Measurements from ENCODE around the gene TCF3.

Gene TCF3

DNA sequence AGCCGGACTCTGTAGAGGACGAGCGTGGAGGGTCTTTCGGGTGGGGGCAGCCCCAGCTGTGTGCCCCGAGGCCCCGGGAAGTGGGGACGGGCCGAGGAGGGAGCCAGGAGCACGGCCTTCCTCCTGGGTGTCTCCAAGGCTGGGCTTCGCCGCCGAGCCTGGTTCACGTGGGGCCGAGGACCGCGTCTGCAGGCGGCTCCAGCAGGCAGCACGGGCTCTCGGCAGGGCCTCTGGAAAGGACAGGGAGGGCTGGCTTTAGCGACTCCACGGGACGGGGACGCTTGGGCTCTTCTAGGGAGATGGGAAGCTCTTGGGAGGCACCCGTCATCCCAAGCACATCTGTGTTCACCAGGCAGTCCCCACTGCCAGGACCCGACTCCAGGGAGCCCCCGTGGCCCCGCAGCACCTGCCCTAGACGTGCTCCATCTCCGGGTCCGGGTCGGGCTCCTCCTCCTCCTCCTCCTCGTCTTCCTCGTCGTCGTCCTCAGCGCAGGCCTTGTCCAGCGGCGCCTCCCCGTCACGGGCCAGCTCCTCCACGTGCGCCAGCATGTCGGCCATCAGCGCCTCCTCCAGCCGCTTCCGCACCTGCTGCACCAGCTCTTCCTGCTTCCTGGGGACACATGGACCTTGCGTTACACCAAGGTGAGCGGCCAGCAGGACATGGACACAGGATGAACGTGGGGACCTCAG is 74.3 kb downstream of the TCF3 start:
- no peak for DNase-seq

DNA sequence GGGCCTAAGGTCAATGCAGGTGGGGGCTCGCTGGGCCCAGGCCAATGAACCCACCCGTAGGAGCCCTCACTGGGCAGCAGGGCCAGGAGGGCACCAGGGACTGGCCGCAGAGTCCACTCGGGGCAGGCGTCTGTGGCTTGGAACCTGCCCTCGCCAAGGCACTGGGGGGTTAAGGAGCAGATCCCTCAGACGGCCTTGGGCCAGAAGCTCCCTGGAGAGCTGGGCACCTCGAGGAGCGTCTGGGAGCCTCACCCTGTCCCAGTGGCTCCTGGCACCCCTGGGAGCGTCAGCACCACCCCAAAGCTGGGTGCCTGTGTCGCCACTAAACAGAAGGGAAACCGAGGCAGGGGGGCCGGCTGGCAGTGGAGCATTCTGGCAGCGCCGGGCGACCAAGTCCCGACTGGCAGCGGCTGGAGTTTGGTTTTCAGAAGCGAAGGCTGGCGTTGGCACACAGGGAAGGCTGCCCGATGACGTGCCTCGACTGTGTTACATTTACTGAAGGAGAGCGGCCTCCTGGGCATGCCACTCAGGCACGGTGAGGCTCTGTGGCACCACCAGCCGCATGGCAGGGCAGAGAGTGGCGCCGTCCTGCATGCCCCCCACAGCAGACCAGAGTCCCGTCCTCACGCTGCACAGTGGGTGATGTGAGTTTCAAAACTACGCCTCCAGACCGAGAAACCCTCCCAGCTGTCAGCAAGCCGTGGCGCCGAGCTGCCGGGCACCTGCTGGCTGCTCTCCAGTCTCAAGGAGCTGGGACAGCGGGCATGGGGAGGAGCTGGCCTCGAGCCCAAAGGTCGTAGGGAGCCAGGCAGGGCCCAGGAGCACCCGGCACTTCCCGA is 75.1 kb downstream of the TCF3 start:
- DNase-seq, result no peak

DNA sequence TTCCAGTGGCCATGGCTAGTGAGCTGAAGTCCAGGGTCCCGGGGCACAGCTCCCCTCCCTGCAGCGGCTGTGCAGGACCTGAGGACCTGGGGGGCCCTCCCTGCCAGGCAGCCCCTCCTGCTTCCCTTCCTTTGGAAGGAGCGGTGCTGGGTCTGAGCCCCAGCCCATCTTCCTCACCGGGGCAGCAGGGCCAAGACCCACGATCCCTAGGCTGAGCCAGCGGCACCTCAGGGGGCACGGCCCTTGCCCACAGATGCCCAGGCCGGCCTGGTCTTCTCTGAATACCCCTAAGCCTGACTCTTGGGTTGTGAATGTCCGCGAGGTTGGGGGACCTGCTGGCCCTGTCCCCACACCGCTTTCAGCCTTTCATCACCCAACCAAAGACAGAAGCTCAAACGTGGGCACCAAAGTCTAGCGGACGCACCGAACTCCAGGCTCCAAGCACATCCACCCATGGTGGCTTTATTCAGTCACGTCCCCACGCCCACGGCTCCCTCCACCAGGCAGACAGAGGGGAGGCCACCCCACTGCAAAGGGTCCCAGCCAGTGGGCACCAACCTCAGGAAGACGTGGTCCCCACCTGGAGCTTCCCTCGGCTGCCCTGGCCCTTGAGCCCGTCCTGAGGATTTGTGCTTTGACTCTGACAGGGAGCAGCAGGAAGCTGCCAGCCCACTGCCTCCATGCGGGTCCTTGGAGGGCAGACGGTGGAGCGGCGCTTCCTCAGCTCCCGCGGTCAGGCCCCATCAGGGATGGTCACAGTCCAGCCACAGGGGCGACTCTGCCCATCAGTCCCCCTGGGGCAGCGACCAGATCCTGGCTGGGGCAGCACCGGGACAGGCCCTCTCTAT is 75.9 kb downstream of the TCF3 start:
- DNase-seq, result no peak

DNA sequence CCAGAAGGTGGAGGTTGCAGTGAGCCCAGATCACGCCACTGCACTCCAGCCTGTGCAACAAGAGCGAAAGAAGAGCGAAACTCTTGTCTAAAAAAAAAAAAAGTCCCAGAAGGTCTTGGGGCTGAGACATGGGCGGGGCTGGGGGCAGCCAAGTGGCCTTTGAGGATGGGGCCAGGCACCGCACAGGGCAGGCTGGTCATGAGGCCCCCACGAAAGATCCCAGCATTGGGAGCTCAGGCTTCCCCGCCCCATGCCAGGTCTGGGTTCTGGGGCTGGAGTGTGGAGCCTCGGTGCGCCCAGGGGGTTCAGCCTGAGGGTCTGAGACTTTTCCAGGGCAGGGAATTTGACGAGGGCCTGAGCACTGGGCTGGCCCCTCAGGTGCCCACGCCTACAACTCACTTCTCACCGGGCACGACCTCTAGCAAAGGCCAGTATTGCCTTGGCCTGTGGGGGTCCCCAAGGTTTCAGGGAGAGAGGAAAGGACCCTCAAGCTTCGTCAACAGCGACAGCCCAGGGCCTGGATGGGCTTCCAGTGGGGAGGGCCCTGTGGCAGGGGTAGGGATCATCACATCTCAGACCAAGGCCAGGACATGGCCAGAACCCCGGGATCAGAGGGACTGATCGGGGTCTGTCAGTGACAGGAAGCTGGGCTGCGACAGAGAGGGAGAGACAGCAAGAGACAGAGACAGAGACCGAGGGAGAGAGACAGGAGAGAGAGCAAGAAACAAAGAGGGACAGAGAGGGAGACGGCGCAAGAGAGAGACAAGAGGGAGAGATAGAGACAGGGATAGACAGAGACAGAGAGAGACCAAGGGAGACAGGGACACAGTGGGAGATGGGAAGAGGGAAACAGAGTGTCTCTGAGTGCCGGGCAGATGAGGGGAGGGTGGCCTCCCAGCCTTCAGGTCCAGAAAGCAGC is 76.8 kb downstream of the TCF3 start:
- DNase-seq, result no peak

DNA sequence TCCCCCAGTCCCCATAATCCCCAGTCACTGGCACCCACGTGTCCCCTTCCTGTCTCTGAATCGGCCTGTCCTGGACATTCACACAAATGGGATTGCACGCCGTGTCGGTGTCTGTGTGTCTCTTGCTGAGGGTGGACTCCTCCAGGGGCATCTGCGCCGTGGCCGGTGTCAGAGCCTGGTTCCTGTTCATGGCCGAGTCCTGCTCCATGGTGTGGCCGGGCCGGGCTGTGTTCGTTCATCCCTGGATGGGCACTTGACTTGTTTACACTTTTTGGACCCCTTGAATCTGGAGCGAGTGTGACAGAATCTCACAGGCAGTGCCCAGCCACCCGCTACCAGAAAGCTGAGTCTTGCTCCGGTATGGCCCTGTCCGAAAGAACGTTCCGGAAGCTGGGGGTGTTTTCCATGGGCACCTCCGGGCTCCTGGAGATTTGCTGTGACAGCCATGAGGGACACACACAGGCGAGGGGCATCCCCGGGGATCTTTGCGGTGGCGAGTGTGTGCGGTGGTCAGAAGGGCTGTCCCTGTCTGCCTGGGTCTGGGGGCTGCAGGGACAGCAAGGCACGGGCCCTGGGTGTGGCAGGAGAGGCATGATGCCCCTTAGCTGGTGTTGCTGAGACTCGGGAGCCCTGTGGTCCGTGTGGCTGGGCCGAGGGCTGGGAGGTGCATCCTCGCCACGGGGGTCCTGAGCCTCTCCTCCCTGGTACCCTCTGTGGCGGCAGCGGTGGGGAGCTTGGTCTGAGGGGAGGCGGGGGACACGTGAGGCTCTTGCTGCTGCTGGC is 77.9 kb downstream of the TCF3 start:
- no peak for DNase-seq

DNA sequence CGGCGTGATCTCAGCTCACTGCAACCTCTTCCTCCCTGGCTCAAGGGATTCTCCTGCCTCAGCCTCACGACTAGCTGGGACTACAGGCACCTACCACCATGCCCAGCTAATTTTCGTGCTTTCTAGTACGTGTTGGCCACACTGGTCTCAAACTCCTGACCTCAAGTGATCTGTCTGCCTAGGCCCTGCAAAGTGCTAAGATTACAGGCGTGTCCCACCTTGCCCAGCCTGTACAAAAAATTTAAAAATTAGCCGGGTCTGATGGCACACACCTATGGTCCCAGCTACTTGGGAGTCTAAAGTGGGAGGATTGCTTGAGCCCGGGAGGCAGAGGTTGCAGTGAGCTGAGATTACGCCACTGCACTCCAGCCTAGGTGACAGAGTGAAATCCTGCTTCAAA is 79.6 kb downstream of the TCF3 start:
- DNase-seq, result no peak

DNA sequence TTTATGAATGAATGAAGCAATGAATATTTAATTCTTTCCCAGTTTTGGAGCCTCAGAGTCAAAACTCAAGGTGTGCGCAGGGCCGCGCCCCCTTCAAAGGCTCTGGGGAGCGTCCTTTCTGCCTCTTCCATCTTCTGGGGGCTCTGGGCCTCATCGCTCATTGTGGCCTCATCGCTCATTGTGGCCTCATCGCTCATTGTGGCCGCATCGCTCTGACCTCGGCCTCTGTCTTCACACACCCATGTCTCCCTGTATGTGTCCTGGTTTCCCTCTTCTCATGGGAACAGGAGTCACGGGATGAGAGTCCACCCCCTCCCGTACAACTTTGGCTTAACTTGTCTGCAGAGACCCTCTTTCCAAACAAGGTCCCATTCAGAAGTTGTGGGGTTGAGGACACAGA is 81.1 kb downstream of the TCF3 start:
- no peak for DNase-seq

DNA sequence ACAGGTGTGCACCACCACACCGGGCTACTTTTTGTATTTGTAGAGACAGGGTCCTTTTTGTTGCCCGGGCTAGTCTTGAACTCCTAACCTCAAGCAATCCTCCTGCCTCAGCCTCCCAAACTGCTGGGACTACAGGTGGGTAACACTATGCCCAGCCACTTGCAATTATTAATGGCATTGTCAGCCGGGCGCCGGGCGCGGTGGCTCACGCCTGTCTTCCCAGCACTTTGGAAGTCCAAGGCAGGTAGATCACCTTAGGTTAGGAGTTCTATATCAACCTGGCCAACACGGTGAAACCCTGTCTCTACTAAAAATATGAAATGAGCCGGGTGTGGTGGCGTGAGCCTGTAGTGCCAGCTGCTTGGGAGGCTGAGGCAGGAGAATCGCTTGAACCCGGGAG is 81.6 kb downstream of the TCF3 start:
- no peak for DNase-seq

DNA sequence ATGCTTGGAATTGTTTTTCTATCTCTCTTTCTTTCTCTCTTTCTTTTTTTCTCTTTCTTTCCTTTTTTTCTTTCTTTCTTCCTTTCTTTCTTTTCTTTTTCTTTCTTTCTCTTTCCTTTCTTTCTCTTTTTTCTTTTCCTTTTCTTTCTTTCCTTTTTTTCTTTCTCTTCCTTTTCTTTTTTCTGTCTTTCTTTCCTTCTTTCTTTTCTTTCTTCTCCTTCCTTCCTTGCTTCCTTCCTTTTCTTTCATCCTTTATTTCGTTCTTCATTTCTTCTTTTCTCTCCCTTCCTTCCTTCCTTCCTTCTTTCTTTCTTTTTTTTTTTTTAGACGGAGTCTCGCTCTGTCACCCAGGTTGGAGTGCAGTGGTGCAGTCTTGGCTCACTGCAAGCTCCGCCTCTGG is 82.4 kb downstream of the TCF3 start:
- no peak for DNase-seq

DNA sequence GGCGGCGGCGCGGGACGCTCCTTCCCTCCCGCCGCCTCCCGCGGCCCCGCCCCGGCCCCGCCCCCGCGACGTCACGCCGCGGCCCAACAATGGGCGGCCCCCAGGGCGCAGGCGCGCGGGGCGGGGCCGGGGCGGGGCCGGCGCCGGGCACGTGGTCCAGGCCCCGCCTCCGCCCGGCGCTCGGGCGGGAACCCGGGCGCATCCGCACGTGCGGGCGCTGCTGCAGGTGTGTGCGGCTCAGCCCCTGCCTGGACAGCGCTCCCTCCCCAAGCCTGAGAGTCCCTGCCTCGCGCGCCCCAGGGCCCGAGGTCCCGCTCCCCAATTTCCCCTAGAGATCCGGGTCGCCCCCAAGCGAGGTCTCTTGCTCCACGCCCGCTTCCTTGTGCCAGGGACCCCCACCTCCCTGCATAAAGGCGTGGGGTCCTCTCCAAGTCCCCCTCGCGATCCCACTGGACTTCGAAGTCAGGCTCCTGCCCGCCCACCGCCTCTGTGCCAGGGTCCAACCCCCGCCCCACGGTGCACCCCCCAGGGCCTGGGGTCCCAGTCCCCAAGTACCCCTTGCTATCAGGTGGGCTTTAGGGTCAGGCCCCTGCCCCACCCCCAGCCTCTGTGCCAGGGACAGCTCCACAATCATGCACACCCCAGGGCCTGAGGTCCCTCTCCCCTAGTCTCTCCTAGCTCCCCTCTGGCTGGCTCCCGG is 83.9 kb downstream of the TCF3 start, which contains the start of gene MEX3D:
Gene MEX3D (minus strand): TSS at position 6 of the 700 bp plus-strand sequence. CDS start 267 bp downstream, outside the sequence.
- no peak for DNase-seq

DNA sequence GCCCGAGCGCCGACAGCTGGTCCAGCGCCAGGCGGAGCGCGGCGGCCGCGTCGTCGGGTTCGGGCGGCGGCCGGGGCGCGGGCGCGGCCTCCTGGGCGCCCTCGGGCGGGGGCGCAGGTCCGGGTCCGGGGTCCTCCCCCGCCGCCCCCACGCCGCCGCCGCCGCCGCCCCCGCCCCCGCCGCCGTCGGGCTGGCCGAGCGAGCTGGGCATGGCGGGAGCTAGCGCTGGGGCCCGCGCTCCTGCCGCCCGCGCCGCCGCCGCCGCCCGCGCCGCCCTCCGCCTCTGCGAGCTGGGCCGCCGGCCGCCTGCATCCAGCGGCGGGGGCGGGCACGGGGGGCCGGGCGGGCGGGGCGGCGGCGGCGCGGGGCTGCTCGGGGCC is 84.6 kb downstream of the TCF3 start:
- no peak for DNase-seq

DNA sequence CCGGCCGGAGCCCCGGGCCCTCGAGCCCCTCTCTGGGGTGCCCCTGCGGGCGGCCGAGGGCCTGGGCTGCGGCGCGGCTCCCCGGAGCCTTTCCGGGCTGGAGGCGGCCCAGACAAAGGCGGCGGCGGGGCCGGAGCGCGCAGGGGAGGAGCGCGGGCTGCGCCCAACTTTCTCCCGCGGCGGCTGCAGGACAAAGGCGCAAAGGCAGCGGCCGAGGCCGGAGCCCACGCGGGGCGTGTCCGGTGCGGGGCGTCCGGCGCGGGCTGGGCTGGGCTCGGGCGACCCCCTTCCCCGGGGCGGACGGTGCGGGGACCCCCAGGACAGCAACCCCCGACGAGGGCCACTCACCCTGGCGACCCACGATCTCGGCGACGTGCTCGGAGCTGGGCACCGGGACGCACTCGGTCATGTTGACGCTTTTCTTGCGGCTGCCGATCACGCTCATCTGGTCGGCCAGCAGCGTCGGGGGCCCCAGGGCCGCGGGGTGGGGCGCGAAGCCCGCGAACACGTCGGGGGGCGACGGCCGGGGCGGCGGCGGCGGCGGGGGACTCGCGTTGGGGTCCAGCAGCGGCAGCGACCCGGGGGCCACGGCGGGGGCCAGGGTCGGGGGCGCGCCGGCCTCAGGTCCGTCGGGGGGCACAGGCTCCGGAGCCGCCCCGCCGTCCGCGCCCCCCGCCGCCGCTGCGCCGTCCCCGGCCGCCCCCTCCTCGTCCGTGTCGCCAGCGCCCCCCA is 85.1 kb downstream of the TCF3 start:
- DNase-seq, result no peak

DNA sequence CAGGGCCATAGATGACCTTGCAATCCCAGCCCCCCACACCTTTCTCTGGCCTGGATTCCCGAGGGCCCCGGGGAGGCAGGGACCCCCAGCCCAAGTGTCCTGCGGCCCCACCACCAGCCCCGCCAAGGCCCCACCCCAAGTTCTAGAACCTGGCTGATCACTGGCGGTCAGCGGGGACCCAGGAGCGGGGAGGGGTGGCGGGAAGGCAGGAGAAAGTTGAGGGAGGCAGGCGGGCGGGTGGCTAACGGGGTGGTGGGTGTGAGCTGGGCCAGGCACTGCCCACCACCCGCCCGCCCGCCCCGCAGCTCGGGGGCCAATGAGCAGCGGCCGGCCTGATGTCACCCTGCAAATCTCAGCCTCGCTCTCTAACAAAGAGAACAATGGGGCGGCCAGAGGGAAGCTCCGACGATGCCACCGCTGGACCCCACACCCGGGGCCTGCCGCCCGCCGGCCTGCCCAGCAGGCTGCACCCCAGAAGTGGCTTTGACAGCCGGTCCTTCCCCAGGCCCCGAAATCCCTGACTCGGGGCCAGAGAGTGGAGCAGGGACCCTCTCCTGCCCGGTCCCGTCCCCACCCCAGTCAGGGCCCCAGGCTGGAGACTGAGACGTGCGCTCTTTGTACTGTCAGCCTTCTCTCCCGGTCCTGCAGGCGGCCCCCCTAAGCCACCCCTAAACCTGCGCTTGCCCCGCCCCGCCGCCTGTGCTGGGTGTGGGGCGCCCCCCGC is 85.9 kb downstream of the TCF3 start:
- DNase-seq, result no peak

DNA sequence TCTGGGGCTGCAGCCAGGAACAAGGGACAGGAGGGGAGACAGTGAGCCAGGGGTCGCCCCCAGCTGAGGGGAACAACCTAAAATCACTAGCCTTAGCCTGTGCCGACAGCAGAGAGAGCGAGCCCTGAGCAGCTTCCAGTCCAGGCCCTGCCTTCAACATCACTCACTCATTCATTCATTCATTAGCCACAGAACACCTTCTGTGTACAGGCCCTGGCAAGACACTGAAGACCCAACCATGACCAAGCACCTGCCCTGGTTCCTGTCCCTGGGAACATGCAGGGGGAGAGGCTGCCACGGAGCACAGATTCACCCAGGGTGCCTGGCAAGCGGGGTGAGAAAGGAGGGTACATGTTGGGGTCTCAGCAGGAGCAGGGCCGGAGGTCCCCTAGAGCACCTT is 89.2 kb downstream of the TCF3 start:
- DNase-seq, result no peak

DNA sequence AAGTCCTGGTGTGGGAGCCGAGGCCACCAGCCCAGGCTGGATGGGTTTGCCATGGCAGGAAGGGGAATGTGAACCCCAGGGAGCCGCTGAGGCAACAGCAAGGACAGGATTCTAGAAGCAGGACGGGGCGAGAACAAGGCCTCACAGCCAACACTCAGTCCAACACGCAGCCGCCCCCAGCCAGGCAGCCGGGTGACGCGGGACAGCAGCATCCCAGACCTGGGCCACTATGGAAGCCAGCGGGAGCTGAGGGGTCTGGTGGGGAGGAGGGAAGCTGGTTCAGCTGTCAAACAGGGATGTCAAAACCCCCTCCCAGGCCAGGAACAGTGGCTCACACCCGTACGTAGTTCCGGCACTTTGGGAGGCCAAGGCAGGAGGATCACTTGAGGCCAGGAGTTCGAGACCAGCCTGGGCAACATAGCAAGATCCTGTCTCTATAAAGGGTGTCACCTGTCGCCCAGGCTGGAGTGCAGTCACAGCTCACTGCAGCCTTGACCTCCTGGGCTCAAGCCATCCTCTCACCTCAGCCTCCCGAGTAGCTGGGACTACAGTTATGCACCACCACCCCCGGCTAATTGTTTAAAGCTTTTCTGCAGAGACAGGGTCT is 91.1 kb downstream of the TCF3 start:
- no peak for DNase-seq

DNA sequence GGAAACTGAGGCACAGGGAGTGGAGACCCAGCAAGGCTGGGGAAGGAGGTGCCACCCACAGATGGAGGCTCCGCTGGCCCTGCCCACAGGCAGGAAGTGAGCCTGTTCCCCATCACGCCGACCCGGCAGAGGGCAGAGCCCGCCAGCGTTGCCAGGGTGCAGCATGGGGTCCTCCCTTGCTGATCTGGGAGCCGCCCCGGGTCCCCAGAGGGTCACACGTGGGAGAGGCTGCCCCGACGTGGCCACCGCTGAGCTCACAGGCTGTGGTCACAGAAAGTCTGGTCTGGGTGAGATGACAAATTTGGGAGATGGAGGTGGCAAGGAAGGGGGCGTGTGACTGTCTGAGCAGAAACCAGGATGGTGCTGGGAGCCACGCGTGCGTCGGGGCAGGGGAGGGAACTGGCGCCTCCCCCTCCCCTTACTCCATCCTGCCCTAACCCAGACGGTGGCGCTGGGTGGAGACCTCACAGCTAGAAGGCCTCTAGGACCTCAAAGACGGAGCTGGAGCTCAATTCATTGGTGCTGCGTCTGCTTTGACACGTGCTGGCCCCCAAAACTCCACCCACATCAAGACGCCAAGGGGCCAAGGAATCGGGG is 92.0 kb downstream of the TCF3 start:
- no peak for DNase-seq
